ENCODE measurements around the gene USP24.
A peak's percentile ranks its signal among the peaks of the same experiment; 100 is the strongest.

USP24 gene

GRCh38 chr1:55064071-55064581, 151.0 kb downstream of the USP24 start:
- DNase-seq = peak; percentile 74

GRCh38 chr1:55063577-55063942, 151.6 kb downstream of the USP24 start:
- peak; percentile 72 for DNase-seq

DNA sequence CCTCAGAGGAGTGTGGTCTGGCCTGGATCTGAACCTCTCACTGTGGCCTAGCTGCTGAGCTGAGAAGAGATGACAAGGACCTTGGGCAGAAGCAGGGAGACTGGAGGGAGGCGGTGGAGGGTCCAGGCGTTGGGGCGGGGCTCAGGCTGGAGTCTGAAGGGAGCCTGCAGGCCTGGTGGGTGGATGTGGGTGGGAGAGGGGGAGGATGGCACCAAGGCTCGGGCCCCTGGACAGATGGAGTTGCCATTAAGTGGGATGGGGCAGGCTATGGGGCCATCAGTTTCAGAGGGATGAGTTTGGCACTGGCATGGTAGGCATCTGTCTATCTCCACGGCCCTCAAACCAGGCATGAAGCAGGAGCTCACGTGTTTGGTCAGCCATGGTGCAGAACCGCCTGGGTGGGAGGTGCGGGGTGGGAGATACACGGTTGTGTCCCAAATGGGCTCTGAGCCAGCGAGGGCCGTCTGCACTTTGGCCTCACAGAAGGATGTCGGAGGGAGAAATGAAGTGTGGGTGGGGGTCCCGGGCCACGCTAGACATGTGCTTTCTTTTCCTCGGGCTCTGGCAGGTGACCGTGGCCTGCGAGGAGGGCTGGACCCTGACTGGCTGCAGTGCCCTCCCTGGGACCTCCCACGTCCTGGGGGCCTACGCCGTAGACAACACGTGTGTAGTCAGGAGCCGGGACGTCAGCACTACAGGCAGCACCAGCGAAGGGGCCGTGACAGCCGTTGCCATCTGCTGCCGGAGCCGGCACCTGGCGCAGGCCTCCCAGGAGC, 152.2 kb downstream of the USP24 start:
- peak; percentile 86 for DNase-seq

GRCh38 chr1:55061706-55062321, 153.3 kb downstream of the USP24 start:
- DNase-seq = no peak

DNA sequence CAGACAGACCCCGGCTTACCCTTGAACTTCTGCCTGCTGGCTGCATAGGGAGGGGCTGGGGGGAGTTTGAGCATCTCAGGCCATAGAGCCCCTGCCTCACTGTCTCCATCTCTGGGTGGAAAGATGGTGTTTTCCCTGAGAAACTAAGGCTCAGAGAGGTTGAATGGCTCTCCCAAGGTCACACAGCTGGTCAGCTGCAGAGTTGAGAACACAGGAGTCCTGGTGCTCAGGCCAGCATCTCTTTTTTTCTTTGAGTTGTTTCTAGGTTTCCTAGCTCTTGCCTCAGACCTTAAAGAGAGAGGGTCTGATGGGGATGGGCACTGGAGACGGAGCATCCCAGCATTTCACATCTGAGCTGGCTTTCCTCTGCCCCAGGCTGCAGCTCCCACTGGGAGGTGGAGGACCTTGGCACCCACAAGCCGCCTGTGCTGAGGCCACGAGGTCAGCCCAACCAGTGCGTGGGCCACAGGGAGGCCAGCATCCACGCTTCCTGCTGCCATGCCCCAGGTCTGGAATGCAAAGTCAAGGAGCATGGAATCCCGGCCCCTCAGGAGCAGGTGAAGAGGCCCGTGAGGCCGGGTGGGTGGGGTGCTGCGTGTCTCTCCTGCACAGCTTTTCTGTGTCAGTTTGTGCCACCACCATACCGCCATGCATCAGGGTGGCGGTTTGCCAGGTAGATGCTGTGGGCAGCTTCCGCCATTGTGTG, 154.0 kb downstream of the USP24 start:
- no peak for DNase-seq

DNA sequence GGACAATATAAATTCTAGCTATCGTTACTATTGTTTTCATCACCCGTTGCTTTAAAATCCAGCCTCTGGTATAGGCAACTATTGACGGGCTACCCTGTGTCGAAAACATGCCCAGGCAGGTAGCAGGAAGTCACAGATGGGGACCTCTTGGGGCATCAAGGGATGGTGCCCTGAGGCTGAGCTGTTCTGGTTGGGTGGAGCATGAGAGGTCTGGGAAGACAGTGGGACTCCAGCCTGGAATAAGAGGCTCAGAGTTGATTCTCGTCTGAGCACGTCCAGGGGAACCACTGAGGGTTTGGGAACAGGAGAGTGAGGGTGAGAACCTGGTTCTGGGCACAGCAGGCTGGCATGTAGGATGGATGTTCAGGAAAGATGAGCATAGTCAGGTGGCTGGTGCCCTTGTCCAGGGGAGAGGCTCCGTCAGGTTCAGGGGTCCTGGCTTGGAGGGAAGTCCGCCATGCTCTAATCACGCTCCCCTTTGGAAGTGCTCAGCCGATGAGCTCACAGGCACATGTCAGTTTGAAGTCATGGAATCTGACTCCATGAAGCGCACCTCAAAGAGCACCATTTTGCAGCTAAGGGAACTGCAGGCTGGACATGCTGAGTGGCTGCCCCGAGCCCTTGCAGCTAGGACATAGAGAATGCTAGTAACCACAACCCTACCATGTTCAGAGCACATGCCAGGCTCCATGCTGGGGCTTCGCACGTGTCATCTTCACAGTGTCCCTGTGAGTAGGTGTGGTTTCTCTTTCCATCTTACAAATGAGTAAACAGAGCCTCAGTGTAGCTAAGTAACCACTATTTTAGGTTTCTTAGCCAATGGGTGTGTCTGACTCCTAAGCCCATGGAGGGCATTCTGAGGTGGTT, 154.8 kb downstream of the USP24 start:
- peak; percentile 62 for DNase-seq

DNA sequence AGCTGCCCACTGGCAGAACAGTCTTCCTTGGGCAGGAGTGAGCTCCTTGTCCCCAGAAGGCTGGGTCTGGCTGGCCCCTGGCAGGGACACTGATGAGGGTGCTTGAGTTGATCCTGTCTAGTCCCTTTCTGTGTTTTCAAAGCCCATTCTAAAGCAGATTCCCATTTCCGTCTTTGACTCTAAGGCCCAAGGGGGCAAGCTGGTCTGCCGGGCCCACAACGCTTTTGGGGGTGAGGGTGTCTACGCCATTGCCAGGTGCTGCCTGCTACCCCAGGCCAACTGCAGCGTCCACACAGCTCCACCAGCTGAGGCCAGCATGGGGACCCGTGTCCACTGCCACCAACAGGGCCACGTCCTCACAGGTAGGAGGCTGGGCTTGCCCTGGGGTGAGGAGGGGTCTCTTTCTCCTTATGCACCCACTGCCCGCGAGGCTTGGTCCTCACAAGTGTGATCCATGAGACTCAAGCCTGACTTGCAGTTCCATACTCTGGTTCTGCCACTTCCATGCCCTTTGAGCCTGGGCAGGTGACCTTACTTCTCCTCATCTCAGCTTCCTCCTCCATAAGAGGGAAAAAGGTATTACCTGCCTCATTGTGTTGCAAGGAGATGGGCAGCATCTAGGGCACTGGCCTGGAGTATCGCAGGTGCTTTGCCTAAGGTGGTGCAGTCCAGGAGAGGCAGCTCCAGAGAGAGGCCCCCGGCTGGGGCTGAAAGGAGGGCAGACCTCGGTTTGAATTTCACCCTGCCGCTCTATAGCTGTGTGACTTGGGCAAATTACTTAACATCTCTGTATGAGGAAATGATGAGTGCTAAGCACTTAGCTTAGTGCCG, 155.6 kb downstream of the USP24 start:
- DNase-seq = no peak

DNA sequence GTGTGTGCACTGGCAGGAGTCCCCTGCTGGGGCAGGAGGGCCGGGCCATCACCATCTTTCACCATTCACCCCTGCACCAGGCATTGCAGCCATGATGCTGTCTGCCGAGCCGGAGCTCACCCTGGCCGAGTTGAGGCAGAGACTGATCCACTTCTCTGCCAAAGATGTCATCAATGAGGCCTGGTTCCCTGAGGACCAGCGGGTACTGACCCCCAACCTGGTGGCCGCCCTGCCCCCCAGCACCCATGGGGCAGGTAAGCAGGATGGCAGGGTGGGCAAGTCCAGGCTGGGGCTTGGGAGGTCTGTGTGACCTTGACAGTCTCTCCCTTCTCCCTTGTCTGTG, 157.2 kb downstream of the USP24 start:
- DNase-seq = no peak

DNA sequence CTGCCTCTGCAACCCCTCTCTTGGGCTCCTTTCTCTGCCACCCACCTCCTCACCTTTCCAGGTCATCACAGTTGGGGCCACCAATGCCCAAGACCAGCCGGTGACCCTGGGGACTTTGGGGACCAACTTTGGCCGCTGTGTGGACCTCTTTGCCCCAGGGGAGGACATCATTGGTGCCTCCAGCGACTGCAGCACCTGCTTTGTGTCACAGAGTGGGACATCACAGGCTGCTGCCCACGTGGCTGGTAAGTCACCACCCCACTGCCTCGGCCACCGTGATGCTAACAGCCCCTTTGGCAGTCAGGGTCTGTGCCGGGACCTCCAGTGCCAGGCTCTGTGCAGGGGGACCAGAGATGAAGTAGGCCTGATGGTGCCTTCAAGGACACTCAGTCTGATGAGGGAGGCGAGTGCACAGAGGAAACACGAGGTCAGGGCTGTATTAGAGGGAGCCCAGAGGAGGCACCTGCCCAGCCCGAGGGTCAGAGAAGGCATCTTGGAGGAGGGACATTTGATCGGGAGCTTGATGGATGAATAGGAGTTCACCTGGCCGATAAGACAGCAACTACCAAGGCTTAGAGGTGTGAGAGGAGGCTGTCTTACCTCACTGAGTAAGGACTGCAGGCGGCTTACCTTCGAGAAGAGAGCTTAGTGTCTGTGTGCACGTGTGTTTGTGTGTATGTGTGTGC, 157.8 kb downstream of the USP24 start:
- DNase-seq = no peak

GRCh38 chr1:55056632-55056992, 158.6 kb downstream of the USP24 start:
- no peak for DNase-seq

DNA sequence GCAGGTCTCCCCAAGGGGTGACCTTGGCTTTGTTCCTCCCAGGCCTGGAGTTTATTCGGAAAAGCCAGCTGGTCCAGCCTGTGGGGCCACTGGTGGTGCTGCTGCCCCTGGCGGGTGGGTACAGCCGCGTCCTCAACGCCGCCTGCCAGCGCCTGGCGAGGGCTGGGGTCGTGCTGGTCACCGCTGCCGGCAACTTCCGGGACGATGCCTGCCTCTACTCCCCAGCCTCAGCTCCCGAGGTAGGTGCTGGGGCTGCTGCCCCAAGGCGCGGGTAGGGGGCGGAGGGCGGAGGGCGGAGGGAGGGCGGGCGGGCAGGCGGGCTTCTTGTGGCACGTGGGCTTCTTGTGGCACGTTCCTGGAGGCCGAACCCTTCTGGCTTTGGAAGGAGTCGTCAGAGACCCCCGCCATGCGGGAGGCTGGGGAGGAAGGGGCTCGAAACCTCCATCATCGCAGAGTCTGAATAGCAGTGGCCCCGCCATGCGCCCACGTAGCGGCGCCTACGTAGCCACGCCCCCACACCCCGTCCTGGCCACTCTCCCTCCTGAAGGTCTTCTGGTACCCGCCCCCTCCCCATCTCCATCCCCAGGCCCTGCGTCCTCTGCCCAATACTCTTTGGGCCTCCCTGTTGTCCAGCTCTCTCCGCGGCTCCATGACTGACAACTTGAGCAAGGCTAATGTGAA, 159.1 kb downstream of the USP24 start:
- no peak for DNase-seq

DNA sequence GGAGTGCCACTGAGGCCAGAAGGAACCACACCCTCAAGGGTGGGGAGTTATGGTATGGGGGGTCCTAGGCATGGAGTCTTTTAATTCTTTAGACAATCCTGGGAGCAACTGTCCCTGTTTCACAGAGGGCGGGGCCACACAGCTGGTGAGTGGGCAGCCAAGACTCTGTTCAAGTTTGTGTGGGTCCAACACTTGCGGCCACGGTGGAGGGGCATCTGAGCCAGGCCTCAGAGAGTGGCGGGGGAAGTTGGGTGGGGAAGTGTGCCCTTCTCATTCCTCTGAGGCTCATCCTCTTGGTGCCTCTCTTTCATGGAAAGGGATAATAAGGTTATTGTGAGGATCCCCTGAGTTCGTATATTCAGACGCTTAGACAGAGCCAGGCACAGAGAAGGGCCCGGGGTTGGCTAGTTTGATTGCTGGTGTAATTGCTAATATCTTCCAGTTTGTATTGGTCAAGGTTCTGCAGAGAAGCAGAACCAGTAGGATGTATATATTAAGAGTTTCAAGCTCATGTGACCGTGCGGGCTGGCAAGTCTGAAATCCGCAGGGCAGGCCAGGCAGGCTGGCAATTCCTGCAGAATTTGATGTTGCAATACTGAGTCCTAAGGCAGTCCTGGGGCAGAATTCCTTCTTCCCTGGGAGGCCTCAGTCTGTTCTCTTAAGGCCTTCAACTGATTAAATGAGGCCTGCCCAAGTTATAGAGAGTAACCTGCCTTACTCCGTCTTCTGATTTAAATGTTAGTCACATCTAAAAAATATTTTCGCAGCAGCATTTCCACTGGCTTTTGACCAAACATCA, 159.9 kb downstream of the USP24 start:
- DNase-seq = no peak

DNA sequence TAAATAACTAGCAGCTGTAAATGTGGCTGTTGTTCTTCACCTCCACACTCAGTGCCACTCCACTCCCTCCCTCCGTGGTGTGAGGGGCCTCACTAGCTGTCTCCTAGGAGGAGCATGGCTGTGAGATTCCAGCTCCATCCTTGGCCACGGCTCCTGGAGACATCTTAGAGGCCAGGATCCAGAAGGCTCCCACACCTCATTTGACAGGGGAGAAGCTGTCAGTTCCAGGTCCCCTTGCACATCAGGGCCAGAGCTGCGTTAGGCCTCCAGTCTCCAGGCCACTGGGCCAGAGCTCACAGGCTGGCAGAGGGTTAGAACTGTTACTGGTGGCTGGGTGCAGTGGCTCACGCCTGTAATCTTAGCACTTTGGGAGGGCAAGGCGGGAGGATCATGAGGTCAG, 160.8 kb downstream of the USP24 start:
- DNase-seq = no peak

DNA sequence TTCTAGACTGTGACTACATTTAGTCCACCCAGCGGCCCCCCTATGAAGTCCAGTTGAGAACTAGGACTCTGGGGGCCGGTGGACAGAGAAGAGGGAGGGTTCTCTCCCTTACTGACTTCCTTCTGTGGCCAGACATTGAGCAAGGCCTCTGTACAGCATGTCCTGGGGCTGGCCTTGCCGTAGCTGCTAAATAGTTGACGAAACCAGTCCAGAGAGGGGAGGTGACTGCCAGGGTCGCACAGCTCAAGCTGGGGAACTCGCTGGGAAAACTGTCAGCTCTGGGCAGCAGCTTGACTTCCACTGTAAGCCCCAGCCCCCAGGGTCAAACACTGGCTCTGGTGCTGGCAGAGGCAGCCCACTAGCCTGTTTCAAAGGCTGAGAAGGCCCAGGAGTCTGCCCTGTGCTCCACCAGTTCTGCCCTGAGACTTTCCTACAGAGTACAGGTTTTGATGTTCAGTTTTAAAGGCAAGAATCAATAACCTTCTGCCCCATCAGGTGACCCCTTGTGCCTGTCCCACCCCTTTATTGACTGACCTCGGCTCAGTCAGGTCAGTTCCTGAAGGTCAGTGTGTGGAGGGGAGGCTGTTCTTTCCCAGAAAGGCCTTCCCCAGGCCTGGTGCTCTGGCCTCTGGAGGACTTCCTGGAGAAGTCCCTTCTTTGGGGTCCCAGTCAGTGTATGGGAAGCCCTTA, 161.8 kb downstream of the USP24 start:
- no peak for DNase-seq

DNA sequence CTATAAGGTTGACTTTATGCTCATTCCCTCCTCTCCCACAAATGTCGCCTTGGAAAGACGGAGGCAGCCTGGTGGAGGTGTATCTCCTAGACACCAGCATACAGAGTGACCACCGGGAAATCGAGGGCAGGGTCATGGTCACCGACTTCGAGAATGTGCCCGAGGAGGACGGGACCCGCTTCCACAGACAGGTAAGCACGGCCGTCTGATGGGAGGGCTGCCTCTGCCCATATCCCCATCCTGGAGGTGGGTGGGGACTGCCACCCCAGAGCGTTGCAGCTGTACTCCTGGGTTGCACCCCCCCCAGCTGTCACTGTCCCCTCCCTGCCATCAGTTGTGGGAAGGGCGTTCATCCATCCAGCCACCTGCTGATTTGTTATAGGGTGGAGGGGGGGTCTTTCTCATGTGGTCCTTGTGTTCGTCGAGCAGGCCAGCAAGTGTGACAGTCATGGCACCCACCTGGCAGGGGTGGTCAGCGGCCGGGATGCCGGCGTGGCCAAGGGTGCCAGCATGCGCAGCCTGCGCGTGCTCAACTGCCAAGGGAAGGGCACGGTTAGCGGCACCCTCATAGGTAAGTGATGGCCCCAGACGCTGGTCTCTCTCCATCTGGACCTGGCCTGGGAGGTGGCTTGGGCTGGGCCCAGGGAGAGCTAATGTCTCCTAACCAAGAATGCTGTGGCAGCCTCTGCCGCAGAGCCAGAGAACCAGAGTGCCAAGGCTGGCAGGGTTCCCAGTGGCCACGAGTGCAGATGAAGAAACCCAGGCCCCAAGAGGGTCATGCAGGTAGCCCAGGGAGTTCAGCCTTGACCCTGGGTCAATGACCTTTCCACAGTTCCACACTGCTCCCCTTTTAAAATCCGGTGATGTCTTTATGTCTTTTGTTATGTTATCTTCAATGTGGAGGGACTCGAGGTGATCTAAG, 162.7 kb downstream of the USP24 start:
- no peak for DNase-seq

GRCh38 chr1:55051621-55052020, 163.5 kb downstream of the USP24 start:
- no peak for DNase-seq

DNA sequence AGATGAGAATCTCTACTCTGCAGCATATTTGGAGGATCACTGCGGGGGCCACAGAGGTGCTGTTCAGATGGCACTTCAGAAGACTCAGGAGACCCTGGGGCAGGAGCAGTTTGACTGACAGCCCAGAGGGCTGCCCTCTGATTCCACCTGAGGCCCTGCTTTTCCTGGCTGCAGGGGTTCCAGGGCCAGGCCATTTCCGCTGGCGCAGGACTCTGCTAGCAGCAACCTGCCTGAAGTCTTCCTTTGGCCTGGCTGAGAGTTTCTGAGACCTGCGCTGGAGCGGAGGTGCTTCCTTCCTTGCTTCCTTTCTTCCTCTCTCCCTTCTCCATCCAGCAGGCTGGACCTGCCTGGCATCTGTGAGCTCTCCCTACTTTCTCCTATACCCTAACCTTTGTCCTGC, 164.0 kb downstream of the USP24 start:
- no peak for DNase-seq

DNA sequence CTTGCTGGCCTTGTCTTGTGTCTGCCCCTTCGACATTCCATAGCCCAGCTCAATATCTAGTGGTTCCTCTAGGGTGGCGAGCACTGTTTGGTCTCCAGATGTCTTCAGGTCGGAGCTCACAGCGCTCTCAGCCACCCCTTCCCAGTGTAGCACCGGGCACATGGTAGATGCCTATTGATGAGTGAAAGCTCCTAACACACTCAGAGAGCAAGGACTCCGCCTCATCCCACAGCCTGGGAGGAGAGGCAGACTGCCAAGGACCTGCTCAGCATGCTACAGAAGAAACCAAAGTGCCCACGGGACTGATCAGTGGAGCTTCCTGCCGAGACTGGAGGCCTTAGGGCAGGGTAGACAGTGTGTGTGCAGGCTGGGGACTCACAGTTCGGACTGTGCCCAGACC, 164.9 kb downstream of the USP24 start:
- DNase-seq = peak; percentile 75
